Left colon (tissue), 2 donors: ENCODE measurements around the gene QRFP. TPM values are rescaled to one million over a fixed set of nuclear protein-coding genes. Genes with fewer than 3 reads are reported as not detected.
"Not testable (repeated sequence)": the region's sequence is repeated elsewhere in the genome, so short reads cannot be mapped to it uniquely, and the experiment has no call there.

Experiments used
- ATAC-seq: fragments of 200-7000 bp; cut with Tn5 transposase; one replicate; pipeline ENCODE4 v1.9.1; 2020; ENCODE audit warnings: mild to moderate bottlenecking, moderate library complexity
- DNase-seq, 2 donors: peaks; one replicate each; pipeline ENCODE4 v3.0.0-alpha.2; 2020
- intact Hi-C, 2 donors: fragments of 100-400 bp; cut with DNase I in 1 of 2; cut with micrococcal nuclease in 1 of 2; formaldehyde crosslinking; loops; one replicate each; pipeline versions ENCODE4 v1.11.2 to v1.14.0; 2022; cut with DNase I, micrococcal nuclease
- total RNA-seq, 2 donors: library from RNA; stranded (reverse); fragmentation: NEBNext Ultra II Directional; extraction: Animal tissue kit (Norgen Biotek cat#: 25700); gene quantifications; one replicate each; pipeline ENCODE4 v1.2.1, GENCODE V29; 2021
- donor health status: DM: no; HTN: no; CAD: no.
- donor health status: DM: yes; HTN: yes; CAD: no.

Gene QRFP
- total RNA-seq, 2 donors from 2014 or later: not detected

DNA sequence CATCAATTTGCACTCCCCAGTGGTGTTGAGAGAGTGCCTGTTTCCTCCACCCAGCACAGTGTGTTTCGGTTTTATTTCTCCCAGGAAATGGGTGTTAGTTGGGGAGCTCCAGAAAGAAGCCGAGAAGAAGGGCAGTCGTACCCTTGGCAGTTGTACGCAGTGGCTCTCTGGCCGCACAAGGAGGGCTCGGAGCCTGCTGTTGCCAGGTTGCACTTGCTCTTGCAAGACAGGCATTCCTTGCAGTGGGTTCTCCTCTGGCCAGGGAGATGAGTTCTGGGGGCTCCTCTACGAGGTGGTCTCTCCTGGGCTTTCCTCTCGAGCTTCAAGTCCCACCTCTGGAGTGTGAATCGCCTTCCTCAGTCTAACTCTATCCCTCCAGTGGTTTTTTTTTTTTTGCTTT, 29.1 kb downstream of the QRFP start:
- ATAC-seq: no peak
- DNase-seq: no peak
- intact Hi-C loops: loop anchor here in 1 of 2 donors (10.0 kb wide), 1 partner anchor 163 kb away; no protein-coding TSS in a partner anchor

DNA sequence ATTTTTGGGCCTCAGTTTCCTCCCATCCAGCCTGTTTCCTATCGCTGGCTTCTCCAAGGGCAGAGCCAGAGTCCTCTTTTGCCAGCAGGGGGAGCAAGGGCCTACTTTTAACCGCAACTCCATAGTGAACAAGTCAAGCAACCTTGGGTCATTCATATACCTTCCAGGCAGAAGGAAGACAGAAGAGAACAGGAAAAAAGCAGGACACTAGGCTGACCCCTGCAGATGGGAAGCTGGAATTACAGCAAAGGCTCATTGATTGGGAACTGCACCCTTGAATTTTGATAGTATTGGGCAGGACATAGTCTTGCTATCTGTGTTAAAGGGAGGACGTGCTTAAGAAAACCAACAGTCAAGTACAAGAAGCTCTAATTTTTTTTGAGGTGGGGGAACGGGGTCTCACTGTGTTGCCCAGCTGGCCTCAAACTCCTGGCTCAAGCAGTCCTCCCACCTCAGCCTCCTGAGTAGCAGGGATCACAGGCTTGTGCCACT, 30.1 kb downstream of the QRFP start:
- intact Hi-C loops: loop anchor here in 1 of 2 donors (10.0 kb wide), 1 partner anchor 162 kb away; no protein-coding TSS in a partner anchor
- ATAC-seq: peak; percentile 88

DNA sequence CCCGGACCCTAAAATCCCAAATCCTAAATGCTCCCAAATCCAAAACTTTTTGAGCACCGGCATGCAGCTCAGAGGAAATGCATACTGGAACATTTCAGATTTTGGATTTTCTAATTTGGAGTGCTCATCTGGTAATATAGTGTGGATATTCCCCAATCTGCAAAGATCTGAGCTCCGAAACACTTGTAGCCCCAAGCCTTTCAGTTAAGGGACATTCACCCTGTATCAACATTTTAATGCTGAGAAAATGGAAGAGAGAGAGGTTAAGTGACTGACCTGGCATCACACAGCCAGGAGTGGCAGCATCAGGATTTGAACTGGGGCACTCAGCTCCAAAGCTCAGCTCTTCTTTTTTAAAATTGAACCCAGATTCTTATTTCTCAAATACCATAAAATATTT, 30.7 kb downstream of the QRFP start:
- DNase-seq (no peak), ATAC-seq (no peak)
- intact Hi-C loops: loop anchor here in 1 of 2 donors (10.0 kb wide), 1 partner anchor 161 kb away; no protein-coding TSS in a partner anchor

More for the DNA sequence above, 30.1 kb downstream of the QRFP start:
- peak; percentile 82 to 86 for DNase-seq

DNA sequence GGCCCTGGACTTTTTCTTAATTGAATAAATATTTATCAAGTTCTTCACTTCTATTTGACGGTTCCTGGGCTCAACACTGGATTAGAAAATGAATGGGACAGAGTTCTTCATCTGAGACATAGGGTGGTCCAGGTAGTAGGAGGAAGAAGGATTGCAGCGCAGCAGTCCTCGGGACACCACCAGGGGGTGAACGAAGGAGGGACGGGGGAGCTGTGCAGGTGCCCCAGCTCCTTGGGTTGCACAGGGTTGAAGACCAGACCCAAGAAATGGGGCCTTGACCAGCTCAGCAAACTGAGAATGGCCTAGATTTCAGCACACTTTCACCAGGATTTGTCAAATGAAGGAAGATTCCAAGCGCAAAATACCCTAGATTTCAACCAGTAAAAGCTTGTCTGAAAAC, 32.1 kb downstream of the QRFP start:
- DNase-seq: no peak
- intact Hi-C loops: loop anchor here (5.0 to 10.0 kb wide), 3 partner anchors 92 to 160 kb away; no protein-coding TSS in a partner anchor
- no peak for ATAC-seq

DNA sequence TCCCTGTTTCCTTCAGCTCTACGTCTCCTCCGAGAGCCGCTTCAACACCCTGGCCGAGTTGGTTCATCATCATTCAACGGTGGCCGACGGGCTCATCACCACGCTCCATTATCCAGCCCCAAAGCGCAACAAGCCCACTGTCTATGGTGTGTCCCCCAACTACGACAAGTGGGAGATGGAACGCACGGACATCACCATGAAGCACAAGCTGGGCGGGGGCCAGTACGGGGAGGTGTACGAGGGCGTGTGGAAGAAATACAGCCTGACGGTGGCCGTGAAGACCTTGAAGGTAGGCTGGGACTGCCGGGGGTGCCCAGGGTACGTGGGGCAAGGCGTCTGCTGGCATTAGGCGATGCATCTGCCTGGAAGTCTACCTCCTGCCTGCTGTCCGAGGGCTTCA, 33.9 kb downstream of the QRFP start:
- intact Hi-C loops: loop anchor here (5.0 to 10.0 kb wide), 3 partner anchors 90 to 158 kb away; no protein-coding TSS in a partner anchor
- ATAC-seq (no peak), DNase-seq (peak in 1 of 2 donors; percentile 21)

DNA sequence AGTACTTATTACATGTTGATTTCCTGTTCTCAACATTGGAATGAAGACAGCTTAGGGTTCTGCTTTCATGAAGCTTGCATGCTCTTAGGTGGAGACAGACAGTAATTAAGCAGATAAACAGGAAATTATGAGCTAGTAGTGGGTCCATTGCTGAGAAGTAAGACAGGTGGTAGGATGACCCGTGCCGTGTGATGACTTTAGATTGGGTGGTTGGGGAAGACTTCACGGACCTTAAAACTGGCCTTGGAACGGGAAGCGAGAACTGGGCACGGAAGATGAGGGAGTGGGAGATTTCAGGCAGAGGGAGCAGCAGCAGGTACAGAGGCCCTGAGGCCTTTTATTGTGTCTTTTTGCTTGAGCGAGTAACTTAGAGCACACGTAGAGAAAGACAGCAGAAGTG, 34.4 kb downstream of the QRFP start:
- intact Hi-C loops: loop anchor here (5.0 to 10.0 kb wide), 3 partner anchors 90 to 157 kb away; no protein-coding TSS in a partner anchor
- DNase-seq: no peak
- ATAC-seq: no peak

DNA sequence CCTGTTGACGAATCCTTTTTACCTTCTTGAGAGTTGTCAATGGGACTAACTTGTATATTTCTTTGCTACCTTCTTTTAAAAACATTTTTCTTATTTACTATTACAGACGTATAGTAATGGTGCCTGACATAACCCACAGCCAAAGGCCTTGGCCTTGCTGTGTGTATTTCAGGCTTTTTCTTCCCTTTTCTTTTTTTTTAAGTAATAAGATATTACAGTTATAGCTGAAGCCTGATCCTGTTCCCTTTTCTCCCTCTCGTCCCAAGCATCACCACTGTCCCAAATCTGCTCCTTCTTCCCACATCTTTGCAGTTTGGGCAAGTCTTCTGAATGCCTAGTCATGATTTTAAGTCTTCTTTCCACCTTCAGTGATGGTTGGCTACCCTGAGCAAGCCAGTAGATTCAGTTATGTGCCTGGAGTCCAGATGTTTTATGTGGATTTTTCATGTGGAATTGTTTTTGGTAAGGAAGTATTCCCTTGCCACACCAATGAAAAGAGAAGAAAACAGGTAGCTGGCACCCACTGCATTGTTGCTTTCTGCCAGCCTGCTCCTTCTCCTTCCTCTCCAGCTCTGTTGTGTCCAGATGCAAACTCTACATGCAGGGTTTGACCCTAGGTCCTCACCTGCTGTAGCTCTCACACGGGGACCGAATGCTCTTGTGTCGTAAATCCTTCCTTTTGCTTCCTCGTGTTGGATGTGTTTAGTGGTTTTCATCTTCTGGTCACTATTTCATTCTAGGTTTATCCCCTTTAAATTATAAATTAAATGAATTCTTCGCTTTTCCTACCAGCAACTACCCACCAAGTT, 35.0 kb downstream of the QRFP start:
- no peak for DNase-seq
- intact Hi-C loops: loop anchor here (5.0 to 10.0 kb wide), 3 partner anchors 89 to 157 kb away; no protein-coding TSS in a partner anchor
- no peak for ATAC-seq

DNA sequence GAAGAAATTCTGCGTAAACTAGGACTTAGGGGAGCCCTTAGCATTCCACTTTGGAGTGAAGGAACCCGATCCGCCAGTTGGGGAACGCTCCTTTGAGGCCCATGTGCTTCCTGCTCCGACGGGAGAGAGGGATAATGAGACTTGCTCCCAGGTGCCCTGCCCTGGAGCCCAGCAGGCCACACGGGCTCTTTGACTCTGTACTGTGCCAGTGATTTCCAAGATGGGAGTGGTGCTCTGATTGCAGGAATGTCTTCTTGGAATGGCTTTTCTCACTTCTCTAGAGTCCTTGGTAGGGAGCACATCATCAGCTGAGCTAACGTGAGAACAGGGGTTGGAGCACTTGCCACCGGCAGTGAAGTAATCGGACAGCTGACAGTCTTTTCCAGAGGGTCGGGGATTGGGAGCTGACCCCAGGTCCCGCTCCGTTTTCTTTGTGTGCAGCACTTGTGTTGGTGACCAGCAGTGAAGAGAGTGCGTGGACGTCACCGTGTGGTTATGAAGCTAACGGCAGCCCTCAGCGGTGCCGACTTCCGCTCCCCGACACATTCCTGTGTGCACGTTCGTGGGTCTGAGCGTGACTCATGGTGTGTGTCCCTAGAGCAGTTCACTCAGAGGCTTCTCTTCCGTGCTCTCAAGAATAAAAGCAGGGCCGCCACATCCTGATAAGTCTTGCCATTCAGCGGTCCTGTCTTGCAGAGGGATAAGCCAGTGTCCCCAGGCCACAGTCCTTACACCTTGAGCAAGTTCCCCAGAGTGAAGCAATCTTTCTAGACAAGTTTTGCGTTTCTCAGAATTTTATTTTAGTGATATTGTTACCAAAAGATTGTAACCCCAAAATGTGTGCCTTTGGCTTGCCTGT, 35.9 kb downstream of the QRFP start:
- DNase-seq: peak; percentile 54 to 73
- peak; percentile 28 for ATAC-seq
- intact Hi-C loops: loop anchor here (5.0 to 10.0 kb wide), 3 partner anchors 88 to 156 kb away; no protein-coding TSS in a partner anchor

DNA sequence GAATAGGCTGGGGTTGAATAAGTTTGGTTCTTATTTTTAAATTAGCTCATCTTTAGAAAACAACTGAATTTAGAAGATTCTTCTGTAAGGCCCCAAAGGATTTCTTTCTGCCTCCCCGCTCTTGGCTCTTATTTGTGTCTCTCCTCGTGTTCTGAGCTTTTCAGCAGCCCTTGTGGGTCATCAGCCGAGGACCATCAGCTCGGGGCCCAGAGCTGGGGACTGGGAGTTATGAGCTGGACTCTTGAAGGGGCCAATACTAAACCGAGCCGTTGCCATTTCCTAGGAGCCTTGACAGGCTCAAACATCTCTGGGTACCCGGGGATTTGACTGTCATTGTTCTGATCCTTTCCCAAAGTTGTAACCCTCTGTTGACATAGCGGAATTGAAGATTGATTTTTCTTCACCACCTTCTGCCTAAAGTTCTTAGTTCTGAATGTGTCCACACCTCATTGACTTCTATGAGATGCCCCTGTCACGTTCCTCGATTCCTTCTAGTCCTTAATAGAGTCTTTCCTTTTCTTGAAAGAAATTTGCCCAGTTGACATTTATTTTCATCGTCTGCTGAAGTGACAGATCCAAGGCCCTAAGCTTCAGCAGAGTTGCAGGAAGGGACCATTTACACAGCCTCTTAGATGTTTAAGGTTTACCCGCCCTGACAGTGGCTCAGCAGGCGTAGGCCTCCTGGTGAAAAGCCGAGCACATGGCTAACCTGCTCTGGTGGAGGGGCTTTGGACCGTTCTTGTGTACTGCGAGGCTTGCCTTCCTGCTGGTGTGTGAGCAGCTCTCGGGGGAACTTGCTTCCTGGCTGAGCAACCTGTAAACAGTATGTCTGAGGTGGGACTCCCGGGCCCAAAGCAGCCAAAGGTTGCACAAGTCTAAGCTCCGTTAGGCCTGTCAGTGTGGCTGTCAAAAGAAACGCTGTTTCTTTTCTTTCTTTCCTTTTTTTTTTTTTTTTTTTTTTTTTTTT, 37.6 kb downstream of the QRFP start:
- ATAC-seq (no peak), DNase-seq (no peak)
- intact Hi-C loops: no loop called here

DNA sequence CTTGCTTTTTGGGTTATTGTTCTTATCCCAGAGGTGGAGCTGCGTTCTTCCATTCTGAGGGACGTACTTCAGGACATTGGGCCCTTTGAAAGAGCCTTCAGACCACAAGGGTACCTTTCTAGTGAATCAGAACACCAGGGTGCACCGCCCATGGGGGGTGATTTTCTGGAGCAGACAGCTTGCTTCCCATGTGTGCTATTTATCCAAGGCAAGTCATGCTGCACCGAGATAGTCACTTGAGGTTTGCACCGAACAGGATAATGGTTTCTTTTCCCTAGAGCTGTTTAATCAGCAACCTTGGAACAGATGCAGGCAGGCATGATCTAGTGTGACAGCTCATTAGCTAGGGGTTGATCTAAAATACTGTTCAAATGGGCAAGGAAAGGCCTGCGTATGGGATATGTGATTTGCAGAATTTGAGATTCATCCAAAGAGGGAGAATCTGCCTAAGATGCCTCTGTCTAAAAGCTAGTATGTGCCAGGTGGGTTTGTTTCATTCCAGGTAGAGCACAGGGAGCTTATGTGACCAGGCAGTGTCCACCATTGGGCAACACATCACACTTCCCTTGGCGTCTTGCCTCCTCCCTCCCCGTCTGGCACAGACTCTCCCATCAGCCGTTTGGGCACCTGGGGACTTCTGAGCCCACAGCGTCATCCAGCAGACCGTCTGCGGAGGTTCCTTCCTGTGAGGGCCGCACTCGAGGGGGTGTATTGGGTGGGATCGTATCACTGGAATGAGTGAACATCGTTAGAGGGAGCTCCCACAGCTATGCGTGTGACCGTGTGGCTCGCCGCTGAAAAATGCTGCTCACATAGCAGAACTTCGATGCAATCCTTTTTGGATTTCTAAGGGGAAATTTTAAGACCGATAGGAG, 38.5 kb downstream of the QRFP start:
- no peak for ATAC-seq
- DNase-seq: peak in 1 of 2 donors; percentile 49
- intact Hi-C loops: no loop called here

DNA sequence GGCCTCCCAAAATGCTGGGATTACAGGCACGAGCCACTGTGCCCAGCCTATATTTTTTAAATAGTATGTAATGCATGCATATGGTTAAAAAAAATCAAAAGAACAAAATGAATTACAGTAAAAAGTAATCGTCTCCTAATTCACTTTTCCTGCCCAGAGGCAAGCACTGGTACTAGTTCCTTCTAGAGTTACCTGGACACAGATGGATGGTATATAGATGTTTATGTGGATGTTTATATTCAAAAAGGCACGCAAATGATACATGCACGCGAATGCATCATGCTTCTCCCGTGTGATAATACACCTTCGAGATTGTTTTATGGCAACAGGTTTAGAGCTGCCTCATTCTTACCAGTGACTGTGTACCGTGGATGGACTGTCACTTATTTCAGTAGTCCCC, 40.1 kb downstream of the QRFP start:
- DNase-seq (no peak), ATAC-seq (no peak)
- intact Hi-C loops: no loop called here

DNA sequence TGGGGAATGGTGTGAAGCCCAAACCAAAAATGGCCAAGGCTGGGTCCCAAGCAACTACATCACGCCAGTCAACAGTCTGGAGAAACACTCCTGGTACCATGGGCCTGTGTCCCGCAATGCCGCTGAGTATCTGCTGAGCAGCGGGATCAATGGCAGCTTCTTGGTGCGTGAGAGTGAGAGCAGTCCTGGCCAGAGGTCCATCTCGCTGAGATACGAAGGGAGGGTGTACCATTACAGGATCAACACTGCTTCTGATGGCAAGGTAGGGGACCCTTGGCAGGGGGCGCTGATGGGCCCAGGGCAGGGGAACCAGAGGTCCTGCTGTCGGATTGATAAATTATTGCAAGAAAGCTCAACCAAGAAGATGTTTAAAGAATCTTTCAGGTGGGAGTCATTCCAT, 41.8 kb downstream of the QRFP start:
- no peak for ATAC-seq
- no peak for DNase-seq
- intact Hi-C loops: no loop called here

DNA sequence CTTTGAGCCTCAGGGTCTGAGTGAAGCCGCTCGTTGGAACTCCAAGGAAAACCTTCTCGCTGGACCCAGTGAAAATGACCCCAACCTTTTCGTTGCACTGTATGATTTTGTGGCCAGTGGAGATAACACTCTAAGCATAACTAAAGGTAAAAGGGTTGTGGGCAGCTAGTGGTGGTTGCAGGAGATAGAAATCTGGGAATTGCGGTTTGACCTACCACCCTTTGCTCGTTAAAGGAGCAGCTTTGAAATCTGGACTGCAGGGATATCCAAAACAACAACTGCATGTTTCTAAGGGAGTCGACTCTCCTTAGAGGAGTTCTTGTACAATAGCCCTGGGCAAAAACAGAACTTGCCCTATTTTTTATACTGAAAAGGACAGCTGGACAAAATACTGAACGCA, 42.5 kb downstream of the QRFP start:
- DNase-seq: no peak
- intact Hi-C loops: no loop called here
- no peak for ATAC-seq

DNA sequence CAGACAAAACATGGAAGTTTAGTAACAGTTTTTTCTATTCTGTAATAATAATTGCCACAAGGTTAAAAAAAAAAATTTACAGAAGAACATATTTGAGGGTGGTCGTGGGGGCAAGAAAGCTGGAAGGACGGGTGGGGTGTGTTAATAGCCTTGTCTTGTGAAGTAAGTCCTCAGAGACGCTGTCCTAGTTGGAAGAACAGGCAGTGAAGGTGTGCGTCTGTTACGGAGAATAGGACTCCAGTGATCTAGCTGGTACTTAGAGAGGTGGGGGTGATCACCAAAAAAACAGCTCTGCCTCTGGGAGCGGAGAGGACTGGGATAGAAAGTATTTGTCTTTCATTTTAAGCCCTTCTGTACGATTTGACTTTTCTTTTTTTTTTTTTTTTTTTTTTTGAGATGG, 43.8 kb downstream of the QRFP start:
- intact Hi-C loops: no loop called here
- no peak for ATAC-seq
- DNase-seq: no peak

DNA sequence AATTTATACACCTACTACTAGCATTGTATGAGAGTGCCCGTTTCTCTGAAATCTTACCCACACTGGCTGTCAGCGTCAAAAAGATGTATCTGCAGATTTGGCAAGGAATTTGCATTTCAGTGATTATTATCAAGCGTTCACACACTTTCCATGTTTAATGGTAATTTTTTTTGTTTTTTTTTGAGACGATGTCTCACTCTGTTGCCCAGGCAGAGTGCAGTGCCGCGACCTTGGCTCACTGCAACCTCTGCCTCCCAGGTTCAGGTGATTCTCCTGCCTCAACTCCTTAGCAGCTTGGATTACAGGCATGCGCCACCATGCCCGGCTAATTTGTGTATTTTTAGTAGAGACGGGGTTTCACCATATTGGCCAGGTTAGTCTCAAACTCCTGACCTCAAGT, 47.3 kb downstream of the QRFP start:
- DNase-seq: no peak
- intact Hi-C loops: no loop called here
- ATAC-seq: no peak

DNA sequence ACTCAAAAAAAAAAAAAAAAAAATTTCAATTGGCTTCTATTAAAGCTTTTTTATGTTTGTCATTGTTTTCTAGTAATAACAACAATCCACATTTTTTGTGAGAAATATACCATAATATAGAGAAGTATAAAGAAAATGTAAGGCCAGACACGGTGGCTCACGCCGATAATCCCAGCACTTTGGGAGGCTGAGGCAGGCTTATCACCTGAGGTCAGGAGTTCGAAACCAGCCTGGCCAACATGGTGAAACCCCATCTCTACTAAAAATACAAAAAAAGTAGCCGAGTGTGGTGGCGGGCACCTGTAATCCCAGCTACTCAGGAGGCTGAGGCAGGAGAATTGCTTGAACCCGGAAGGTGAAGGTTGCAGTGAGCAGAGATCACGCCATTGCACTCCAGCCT, 48.1 kb downstream of the QRFP start:
- DNase-seq, ATAC-seq, intact Hi-C loops: not testable (repeated sequence)
